K562 treated with DMSO at 1 percent for 12 hours (cell line): Measurements from ENCODE around the gene HTR1E. TPM values are rescaled to one million over a fixed set of nuclear protein-coding genes. Genes with fewer than 3 reads are reported as not detected.

ENCODE experiments used
- total RNA-seq: library from RNA; unstranded; fragments of 300-600 nt; gene quantifications from 2 replicates; pipeline ENCODE4 v1.2.3, GENCODE V29; 2022; ENCODE audit not compliant: insufficient read depth

HTR1E gene, protein sequence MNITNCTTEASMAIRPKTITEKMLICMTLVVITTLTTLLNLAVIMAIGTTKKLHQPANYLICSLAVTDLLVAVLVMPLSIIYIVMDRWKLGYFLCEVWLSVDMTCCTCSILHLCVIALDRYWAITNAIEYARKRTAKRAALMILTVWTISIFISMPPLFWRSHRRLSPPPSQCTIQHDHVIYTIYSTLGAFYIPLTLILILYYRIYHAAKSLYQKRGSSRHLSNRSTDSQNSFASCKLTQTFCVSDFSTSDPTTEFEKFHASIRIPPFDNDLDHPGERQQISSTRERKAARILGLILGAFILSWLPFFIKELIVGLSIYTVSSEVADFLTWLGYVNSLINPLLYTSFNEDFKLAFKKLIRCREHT
- total RNA-seq, result not detected in 2 replicates

DNA sequence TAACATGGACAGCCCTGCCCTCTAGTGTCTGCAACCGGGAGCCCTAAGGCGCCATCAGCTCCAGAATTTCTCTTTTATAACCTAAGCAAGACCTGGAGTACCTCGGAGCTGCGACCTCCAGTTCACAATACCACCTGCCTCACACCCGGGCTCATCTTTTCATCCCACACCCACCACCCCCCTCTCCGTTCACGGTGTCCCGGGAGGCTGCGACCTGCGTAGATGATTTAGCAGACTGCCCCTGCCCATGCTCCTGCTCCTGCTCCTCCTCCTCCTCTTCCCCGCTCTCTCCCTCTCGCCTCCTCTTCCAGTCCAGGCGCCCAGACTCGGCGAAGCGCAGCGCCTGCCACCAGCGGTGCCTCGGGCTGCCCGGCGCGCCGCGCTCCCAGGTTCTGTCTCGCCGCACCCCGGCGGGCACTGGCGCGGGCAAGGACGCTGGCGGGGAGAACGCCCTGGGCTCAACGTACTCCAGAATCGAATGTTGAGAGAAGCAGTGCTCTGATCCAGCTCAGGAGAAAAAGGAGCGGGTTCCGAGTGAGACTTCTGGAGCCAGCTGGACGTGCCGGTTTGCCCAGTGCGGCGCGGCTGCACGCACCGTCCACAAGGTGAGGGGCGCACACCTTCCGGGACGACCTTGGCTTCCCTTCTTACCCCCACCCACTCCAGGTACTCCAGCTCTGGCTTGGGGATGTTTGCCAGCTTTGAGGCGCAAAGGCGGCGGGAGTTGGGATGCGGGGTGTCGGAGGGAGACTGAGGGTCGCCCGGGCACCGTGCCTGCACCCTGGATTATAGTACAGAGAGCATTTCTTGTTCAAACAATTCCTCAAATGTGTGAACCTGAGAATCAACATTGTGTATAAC lies at the start of gene HTR1E:
HTR1E (plus strand) TSS at position 310 of the 861 bp plus-strand sequence. CDS start 77,807 bp downstream, outside the sequence.

Other genes with a start within 250 kb of the HTR1E start
- gene CGA, start 157.6 kb downstream of the HTR1E start, total RNA-seq, result not detected in 2 replicates
- 1.9 and 10.8 TPM in 2 replicates for gene ZNF292, start 218.0 kb downstream of the HTR1E start, total RNA-seq